Measurements from ENCODE around the gene PPARD.

DNA sequence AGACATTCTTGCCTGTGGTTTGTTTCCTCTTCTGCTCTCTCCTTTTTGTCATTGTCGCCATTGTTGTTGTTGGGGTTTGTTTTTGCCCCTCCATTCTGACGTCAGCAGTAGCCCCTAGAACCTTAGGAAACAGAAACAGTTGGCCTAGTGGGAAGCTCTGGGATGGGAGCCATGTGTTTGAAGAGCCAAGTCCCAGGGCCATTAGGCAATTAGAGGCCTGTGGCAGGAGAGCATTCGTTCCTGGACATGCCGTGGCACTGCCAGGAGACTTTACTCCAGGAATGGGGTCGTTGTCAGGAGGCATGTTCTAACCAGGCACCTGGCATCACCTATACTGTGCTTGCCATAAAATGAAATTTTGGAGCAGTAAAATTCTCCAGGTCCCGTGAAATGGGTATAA is 39.7 kb downstream of the PPARD start:
- TF ChIP-seq, protein P1, sequence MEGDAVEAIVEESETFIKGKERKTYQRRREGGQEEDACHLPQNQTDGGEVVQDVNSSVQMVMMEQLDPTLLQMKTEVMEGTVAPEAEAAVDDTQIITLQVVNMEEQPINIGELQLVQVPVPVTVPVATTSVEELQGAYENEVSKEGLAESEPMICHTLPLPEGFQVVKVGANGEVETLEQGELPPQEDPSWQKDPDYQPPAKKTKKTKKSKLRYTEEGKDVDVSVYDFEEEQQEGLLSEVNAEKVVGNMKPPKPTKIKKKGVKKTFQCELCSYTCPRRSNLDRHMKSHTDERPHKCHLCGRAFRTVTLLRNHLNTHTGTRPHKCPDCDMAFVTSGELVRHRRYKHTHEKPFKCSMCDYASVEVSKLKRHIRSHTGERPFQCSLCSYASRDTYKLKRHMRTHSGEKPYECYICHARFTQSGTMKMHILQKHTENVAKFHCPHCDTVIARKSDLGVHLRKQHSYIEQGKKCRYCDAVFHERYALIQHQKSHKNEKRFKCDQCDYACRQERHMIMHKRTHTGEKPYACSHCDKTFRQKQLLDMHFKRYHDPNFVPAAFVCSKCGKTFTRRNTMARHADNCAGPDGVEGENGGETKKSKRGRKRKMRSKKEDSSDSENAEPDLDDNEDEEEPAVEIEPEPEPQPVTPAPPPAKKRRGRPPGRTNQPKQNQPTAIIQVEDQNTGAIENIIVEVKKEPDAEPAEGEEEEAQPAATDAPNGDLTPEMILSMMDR (conservative IDR thresholded peaks at IDR 0.05): no peak
- TF ChIP-seq EZH2 (IDR thresholded peaks at IDR 0.05; ENCODE audit: low read depth): no peak

All from PC-9 (cell line).